H9 (cell line): ENCODE measurements around the gene FAM47C. TPM values are rescaled to one million over a fixed set of nuclear protein-coding genes. Genes with fewer than 3 reads are reported as not detected.

ENCODE experiments used
- DNase-seq: peaks from one replicate; pipeline ENCODE4 v3.0.0-alpha.2; 2017
- H2AFZ ChIP-seq: one replicate; pipeline ENCODE4 v1.6.1; 2013; ENCODE audit warnings: mild to moderate bottlenecking, low read length, control low read depth, moderate library complexity
- H2AK5ac ChIP-seq: 2 replicates; pipeline ENCODE4 v1.6.1; 2013; ENCODE audit warnings: low read length, control low read depth, mixed read lengths; ENCODE audit not compliant: insufficient read length
- H2BK120ac ChIP-seq: one replicate; pipeline ENCODE4 v1.6.1; 2013; ENCODE audit warnings: low read depth, mild to moderate bottlenecking, low read length, control low read depth, inconsistent platforms; ENCODE audit not compliant: poor library complexity, severe bottlenecking
- H2BK12ac ChIP-seq: 2 replicates; pipeline ENCODE4 v1.6.1; 2013; ENCODE audit warnings: low read length, control low read depth, mixed read lengths, low read depth; ENCODE audit not compliant: insufficient read length
- H2BK15ac ChIP-seq: 2 replicates; pipeline ENCODE4 v1.6.1; 2013; ENCODE audit warnings: low read depth, low read length, control low read depth
- H2BK20ac ChIP-seq: one replicate; pipeline ENCODE4 v1.6.1; 2013; ENCODE audit warnings: low read depth, mild to moderate bottlenecking, low read length, control low read depth, inconsistent platforms; ENCODE audit not compliant: poor library complexity, severe bottlenecking
- H2BK5ac ChIP-seq: 2 replicates; pipeline ENCODE4 v1.6.1; 2013; ENCODE audit warnings: low read length, control low read depth, mixed read lengths; ENCODE audit not compliant: insufficient read length
- H3K14ac ChIP-seq: 2 replicates; pipeline ENCODE4 v1.6.1; 2013; ENCODE audit warnings: low read length, control low read depth; ENCODE audit not compliant: insufficient read depth
- H3K18ac ChIP-seq: 2 replicates; pipeline ENCODE4 v1.6.1; 2013; ENCODE audit warnings: low read depth, mild to moderate bottlenecking, mixed read lengths, low read length, control low read depth; ENCODE audit not compliant: insufficient read length
- H3K23ac ChIP-seq: 2 replicates; pipeline ENCODE4 v1.6.1; 2013; ENCODE audit warnings: low read length, control low read depth, mixed read lengths, low read depth; ENCODE audit not compliant: insufficient read length
- H3K23me2 ChIP-seq: 2 replicates; pipeline ENCODE4 v1.6.1; 2013; ENCODE audit warnings: low read depth, mild to moderate bottlenecking, mixed read lengths, low read length, control low read depth; ENCODE audit not compliant: insufficient read length, poor library complexity, severe bottlenecking
- H3K27ac ChIP-seq: 2 replicates; pipeline ENCODE4 v1.5.1; 2013; ENCODE audit warnings: low read length, control low read depth, mixed read lengths, low read depth; ENCODE audit not compliant: insufficient read length
- H3K27me3 ChIP-seq: 2 replicates; pipeline ENCODE4 v1.6.1; 2013; ENCODE audit warnings: low read length, control low read depth, inconsistent platforms; ENCODE audit not compliant: insufficient read depth
- H3K4ac ChIP-seq: 2 replicates; pipeline ENCODE4 v1.6.1; 2013; ENCODE audit warnings: low read depth, mild to moderate bottlenecking, control low read depth, inconsistent platforms, low read length, moderate library complexity
- H3K4me1 ChIP-seq: 2 replicates; pipeline ENCODE4 v1.6.1; 2013; ENCODE audit warnings: low read length, control low read depth, inconsistent platforms; ENCODE audit not compliant: insufficient read depth
- H3K4me2 ChIP-seq: 2 replicates; pipeline ENCODE4 v1.6.1; 2013; ENCODE audit warnings: low read length, control low read depth, mixed read lengths; ENCODE audit not compliant: insufficient read length, insufficient read depth
- H3K56ac ChIP-seq: 2 replicates; pipeline ENCODE4 v1.6.1; 2013; ENCODE audit warnings: low read depth, mild to moderate bottlenecking, mixed read lengths, low read length, control low read depth; ENCODE audit not compliant: insufficient read length
- H3K79me1 ChIP-seq: 2 replicates; pipeline ENCODE4 v1.6.1; 2013; ENCODE audit warnings: low read depth, mild to moderate bottlenecking, moderate library complexity, low read length, control low read depth, inconsistent platforms; ENCODE audit not compliant: insufficient read depth, poor library complexity, severe bottlenecking
- H3K79me2 ChIP-seq: 2 replicates; pipeline ENCODE4 v1.6.1; 2013; ENCODE audit warnings: low read length, control low read depth, inconsistent platforms; ENCODE audit not compliant: insufficient read depth
- H3K9ac ChIP-seq: 2 replicates; pipeline ENCODE4 v1.6.1; 2013; ENCODE audit warnings: low read length, control low read depth, mixed read lengths; ENCODE audit not compliant: insufficient read length; ENCODE audit errors: extremely low read depth
- H3K9me3 ChIP-seq: one replicate; pipeline ENCODE4 v1.6.1; 2013; ENCODE audit warnings: low read depth, low read length, inconsistent platforms; ENCODE audit not compliant: control insufficient read depth
- H3T11ph ChIP-seq: one replicate; pipeline ENCODE4 v1.6.1; 2013; ENCODE audit warnings: mild to moderate bottlenecking, low read length, control low read depth, inconsistent platforms
- H4K20me1 ChIP-seq: one replicate; pipeline ENCODE4 v1.6.1; 2013; ENCODE audit not compliant: control insufficient read depth, insufficient read length, insufficient read depth
- H4K5ac ChIP-seq: 2 replicates; pipeline ENCODE4 v1.6.1; 2013; ENCODE audit warnings: low read depth, mild to moderate bottlenecking, mixed read lengths, low read length, control low read depth; ENCODE audit not compliant: insufficient read length
- H4K8ac ChIP-seq: replicated peaks from 2 replicates; pipeline ENCODE4 v1.6.1; 2013; ENCODE audit warnings: low read length, control low read depth, mixed read lengths, low read depth; ENCODE audit not compliant: insufficient read length
- H4K91ac ChIP-seq: 2 replicates; pipeline ENCODE4 v1.6.1; 2013; ENCODE audit warnings: low read depth, mild to moderate bottlenecking, moderate library complexity, mixed read lengths, low read length, control low read depth; ENCODE audit not compliant: insufficient read length
- H3K27ac Mint-ChIP-seq, 3 experiments: 2 replicates in 2 of 3; 3 replicates in 1 of 3; pipeline ENCODE4 v1.8.0; 2020 to 2021; ENCODE audit warnings: mixed read lengths in 3 of 3, mild to moderate bottlenecking in 1 of 3, moderate library complexity in 1 of 3
- H3K27me3 Mint-ChIP-seq: 2 replicates; pipeline ENCODE4 v1.8.0; 2021; ENCODE audit warnings: low read depth, mild to moderate bottlenecking, moderate library complexity, mixed read lengths
- H3K36me3 Mint-ChIP-seq, 3 experiments: 2 replicates in 2 of 3; 3 replicates in 1 of 3; pipeline ENCODE4 v1.8.0; 2020 to 2021; ENCODE audit warnings: low read depth in 3 of 3, mixed read lengths in 3 of 3; ENCODE audit not compliant: insufficient read depth in 1 of 3
- H3K4me1 Mint-ChIP-seq, 2 experiments: 2 replicates each; pipeline ENCODE4 v1.8.0; 2020; ENCODE audit warnings: mixed read lengths in 2 of 2
- H3K4me3 Mint-ChIP-seq, 2 experiments: 2 replicates in 1 of 2; 3 replicates in 1 of 2; pipeline ENCODE4 v1.8.0; 2020 to 2021; ENCODE audit warnings: mild to moderate bottlenecking in 2 of 2, mixed read lengths in 2 of 2, moderate library complexity in 1 of 2
- H3K9me3 Mint-ChIP-seq, 2 experiments: 2 replicates in 1 of 2; 3 replicates in 1 of 2; pipeline ENCODE4 v1.8.0; 2020; ENCODE audit warnings: mild to moderate bottlenecking in 2 of 2, mixed read lengths in 2 of 2, moderate library complexity in 1 of 2
- CTCF ChIP-seq: fragments of 200-600 bp; sonication (generic); conservative IDR thresholded peaks from 3 replicates; pipeline ENCODE4 v1.8.0; 2021; ENCODE audit warnings: antibody characterized with exemption, mild to moderate bottlenecking
- WGBS: extraction: QIAGEN DNeasy Blood & Tissue Kit; methylation state at CpG from one replicate; pipeline ENCODE4 v1.1.7; 2013; ENCODE audit warnings: missing lambda C conversion rate, low lambda C conversion rate, mixed read lengths; ENCODE audit not compliant: insufficient read length; ENCODE audit errors: extremely low coverage; 5-methylcytosine and 5-hydroxymethylcytosine counted together
- total RNA-seq: library from RNA; stranded (reverse); gene quantifications from 2 replicates; pipeline ENCODE4 v1.2.1, GENCODE V29; 2021

Gene FAM47C
- total RNA-seq, 1 experiment from 2014 or later = 0.07 TPM

DNA sequence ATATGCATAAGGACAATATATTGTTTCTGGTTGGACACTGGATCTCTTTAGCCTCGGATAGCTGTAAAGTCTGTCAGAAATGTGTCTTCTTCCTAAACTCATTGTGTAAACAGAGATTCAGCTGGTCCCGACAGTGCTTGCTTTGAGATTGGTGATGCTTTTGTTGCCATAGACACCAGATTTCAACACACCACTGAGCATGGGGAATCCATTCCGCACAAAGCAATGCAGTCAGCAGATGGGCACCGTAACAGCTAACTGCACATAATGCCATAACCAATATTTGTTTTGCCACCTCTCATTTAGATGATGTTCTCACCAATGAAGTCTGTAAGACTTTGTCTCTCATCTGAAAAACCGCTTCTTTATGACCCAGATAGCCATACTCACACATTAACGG is 33.3 kb upstream of the FAM47C start:
- Histone ChIP-seq H3K56ac (no peak overlapping the region), H3K79me1 (no peaks in the 10 kb centered on the region), H4K5ac (no peak overlapping the region), H4K20me1 (no peaks in the 10 kb centered on the region), H2AK5ac (no peak overlapping the region), H3K27me3 (no peaks in the 10 kb centered on the region), H3K4me2 (no peak overlapping the region), H3K4ac (no peak overlapping the region), H3K9me3 (no peaks in the 10 kb centered on the region), H2BK12ac (no peak overlapping the region), H3K23me2 (no peaks in the 10 kb centered on the region), H2BK20ac (no peak overlapping the region), H3K9ac (no peak overlapping the region), H2AFZ (no peak overlapping the region), H2BK5ac (no peak overlapping the region), H3K23ac (no peak overlapping the region), H4K8ac (no peak overlapping the region), H3K14ac (no peak overlapping the region), H3T11ph (no peak overlapping the region), H4K91ac (no peak overlapping the region), H3K79me2 (no peaks in the 10 kb centered on the region), H3K4me1 (no peaks in the 10 kb centered on the region), H2BK15ac (no peak overlapping the region), H3K27ac (no peak overlapping the region), H3K18ac (no peak overlapping the region), H2BK120ac (no peak overlapping the region)
- Mint-ChIP-seq H3K27me3 (no peaks in the 10 kb centered on the region; the same call in none of the 2 replicates), H3K9me3 (peaks cover 42 to 43% of the 10 kb centered on the region in 2 experiments), H3K36me3 (no peaks in the 10 kb centered on the region; a peak in 1 of 7 replicates), H3K4me3 (no peak overlapping the region), H3K27ac (no peak overlapping the region), H3K4me1 (peaks cover 0 to 3% of the 10 kb centered on the region in 2 experiments; a peak in 2 of 4 replicates)
- DNase-seq = no peak
- no CpG with 5 or more reads among the region's 6 CpGs for WGBS
- no peak for TF ChIP-seq CTCF
